Astrocyte of the cerebellum (primary cell): ENCODE measurements around the gene RAB29.
A peak's percentile ranks its signal among the peaks of the same experiment; 100 is the strongest.
"Not testable (repeated sequence)": the region's sequence is repeated elsewhere in the genome, so short reads cannot be mapped to it uniquely, and the experiment has no call there.

Experiments used
- DNase-seq: peaks from one replicate; pipeline ENCODE4 v3.0.0-alpha.2; 2011; ENCODE audit warnings: low read depth
- H3K4me3 ChIP-seq: 2 replicates; pipeline ENCODE4 v1.5.1; 2011; ENCODE audit warnings: mild to moderate bottlenecking, low read depth, low read length, moderate library complexity
- in situ Hi-C: cut with HindIII; loops from 2 replicates; pipeline ENCODE4 v1.10.0; 2017; ENCODE audit warnings: low sequenced_read_pairs
- TF ChIP-seq, protein P1 (sequence below): IDR thresholded peaks from 2 replicates; pipeline ENCODE4 v1.5.1; 2012; ENCODE audit warnings: low read length, low read depth, moderate library complexity, mild to moderate bottlenecking; ENCODE audit errors: missing control alignments

The RAB29 gene

DNA sequence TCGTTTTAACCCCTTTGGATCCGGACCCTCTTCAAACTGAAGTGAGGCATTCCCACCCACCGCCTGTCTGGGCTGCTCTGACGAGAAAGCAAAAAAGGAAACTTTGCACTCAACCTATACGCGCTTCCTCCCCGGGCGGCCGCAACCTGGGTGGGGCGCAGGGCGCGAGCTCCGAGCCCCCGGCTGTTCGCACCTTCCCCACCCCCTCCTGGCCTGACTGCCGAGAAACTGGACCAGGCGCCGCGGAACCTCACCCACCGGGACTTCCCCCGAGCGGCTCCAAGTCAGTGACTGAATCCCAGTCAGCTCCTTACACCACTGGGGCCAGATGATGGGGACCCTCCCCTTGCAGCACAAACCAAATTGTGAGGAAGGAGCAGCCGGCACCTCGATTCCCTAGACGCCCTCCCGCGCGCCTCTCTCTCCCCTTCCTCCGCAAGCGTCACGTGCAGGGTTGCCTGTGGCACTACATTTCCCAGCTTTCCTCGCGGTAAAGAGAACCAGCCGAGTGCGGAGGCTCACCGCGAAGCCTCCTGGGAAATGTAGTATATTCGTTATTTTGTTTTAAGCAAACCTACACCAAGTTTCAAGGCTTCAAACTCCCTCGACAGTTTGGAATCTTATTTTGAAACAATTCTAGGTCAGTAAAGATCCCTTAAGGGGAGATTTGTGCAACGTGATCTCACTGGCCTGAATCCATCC lies at the start of gene RAB29:
RAB29 (minus strand) TSS at position 468 of the 702 bp plus-strand sequence. CDS start 526 bp downstream, outside the sequence.
- H3K4me3 ChIP-seq = peak within 1 kb of the TSS; percentile 83
- TF ChIP-seq, protein P1, sequence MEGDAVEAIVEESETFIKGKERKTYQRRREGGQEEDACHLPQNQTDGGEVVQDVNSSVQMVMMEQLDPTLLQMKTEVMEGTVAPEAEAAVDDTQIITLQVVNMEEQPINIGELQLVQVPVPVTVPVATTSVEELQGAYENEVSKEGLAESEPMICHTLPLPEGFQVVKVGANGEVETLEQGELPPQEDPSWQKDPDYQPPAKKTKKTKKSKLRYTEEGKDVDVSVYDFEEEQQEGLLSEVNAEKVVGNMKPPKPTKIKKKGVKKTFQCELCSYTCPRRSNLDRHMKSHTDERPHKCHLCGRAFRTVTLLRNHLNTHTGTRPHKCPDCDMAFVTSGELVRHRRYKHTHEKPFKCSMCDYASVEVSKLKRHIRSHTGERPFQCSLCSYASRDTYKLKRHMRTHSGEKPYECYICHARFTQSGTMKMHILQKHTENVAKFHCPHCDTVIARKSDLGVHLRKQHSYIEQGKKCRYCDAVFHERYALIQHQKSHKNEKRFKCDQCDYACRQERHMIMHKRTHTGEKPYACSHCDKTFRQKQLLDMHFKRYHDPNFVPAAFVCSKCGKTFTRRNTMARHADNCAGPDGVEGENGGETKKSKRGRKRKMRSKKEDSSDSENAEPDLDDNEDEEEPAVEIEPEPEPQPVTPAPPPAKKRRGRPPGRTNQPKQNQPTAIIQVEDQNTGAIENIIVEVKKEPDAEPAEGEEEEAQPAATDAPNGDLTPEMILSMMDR = no peak
- in situ Hi-C loops = no loop called here
- DNase-seq = peak; percentile 34

DNA sequence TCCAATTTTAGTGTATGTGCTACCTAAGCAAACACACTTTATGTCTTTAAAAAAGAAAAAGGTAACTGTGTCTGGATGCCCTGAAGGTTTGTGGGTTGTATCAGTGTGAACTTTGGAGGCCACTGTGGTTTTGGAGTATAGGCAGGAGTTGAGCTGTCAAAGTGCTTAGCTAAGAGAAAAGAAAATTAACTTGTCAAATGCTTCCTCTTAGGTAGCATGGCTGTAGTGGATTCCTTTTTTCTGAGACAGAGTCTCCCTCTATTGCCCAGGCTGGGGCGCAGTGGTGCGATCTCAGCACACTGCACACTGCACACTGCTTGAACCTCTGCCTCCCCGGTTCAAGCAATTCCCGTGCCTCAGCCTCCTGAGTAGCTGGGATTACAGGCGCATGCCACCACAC lies 48.9 kb upstream of the RAB29 start:
- TF ChIP-seq, protein P1 = no peak
- no peak for DNase-seq
- in situ Hi-C loops = no loop called here
- no peak overlapping the region for H3K4me3 ChIP-seq

DNA sequence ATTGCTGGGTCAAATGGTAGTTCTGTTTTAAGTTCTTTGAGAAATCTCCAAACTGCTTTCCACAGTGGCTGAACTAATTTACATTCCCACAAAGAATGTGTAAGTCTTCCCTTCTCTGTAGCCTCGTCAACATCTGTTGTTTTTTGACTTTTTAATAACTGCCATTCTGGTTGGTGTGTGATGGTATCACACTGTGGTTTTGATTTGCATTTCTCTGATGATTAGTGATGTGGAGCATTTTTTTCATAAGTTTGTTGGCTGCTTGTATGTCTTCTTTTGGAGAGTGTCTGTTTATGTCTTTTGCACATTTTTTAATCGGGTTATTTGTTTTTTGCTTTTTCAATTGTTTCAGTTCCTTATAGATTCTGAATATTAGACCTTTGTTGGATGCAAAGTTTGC lies 48.0 kb upstream of the RAB29 start:
- DNase-seq, in situ Hi-C loops, H3K4me3 ChIP-seq: not testable (repeated sequence)

DNA sequence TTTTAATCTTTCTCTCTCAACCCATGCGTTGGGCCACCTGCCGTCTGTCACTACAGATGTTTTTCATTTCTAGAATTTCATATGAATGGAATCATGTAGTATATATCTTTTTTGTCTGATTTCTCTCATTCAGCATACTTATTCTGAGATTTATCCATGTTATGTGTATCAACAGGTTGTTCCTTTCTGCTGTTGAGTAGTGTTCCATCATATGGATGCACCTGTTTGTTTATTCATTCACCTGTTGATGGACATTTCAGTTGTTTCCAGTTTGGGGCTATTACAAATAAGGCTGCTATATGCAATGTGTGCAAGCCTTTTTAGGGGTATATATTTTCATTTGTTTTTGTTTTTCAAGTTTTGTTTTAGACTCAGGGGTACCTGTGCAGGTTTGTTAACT lies 47.1 kb upstream of the RAB29 start:
- H3K4me3 ChIP-seq = no peak overlapping the region
- TF ChIP-seq, protein P1 = no peak
- DNase-seq = no peak
- in situ Hi-C loops = no loop called here

GRCh38 chr1:205817988-205818387 lies 42.7 kb upstream of the RAB29 start:
- in situ Hi-C loops = no loop called here
- TF ChIP-seq, protein P1 = no peak
- no peak overlapping the region for H3K4me3 ChIP-seq
- no peak for DNase-seq

DNA sequence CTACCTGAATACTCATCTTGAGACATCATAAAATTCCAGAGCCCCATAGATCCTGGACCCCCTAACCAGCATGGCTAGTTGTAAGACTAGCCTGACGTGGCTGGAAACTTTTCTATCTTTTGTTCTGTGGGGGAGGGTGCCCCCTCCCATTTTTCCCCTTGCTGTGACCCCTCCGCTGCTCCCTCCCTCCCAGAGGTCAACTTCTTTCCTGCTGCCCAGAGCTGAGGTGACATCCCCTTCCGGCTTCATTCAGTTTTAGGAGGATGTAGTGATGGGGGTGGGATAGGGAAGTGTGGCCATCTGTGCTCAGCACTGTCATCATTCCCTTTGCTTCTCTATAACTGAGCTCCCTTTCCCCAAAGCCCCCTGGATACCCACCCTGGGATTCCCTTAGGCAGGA lies 42.1 kb upstream of the RAB29 start:
- TF ChIP-seq, protein P1 = no peak
- no peak for DNase-seq
- in situ Hi-C loops = no loop called here
- H3K4me3 ChIP-seq = no peak overlapping the region

GRCh38 chr1:205813755-205814058 lies 38.4 kb upstream of the RAB29 start:
- H3K4me3 ChIP-seq = peak overlapping the region; percentile 83
- TF ChIP-seq, protein P1 = no peak
- in situ Hi-C loops = no loop called here
- DNase-seq = no peak
